B cell (primary cell): Measurements from ENCODE around the gene MAGEL2. TPM values are rescaled to one million over a fixed set of nuclear protein-coding genes. Genes with fewer than 3 reads are reported as not detected.

Source experiments
- ATAC-seq: fragments of 200-7000 bp; cut with Tn5 transposase; one replicate; pipeline ENCODE4 v1.10.0; 2021; ENCODE audit warnings: low read depth, mild to moderate bottlenecking, moderate number of reproducible peaks, moderate library complexity
- CTCF ChIA-PET: fragments of 350-600 bp; sonication (Branson Sonifier 250); formaldehyde crosslinking; loops from one replicate; lab custom pipeline; 2021; ENCODE audit warnings: antibody characterized with exemption, inconsistent platforms; lab: Charles Lee
- POLR2A ChIA-PET: fragments of 350-600 bp; sonication (Branson Sonifier 250); formaldehyde crosslinking; loops from one replicate; lab custom pipeline; 2021; ENCODE audit warnings: antibody characterized with exemption; lab: Charles Lee
- DNase-seq: peaks from one replicate; pipeline ENCODE4 v3.0.0; 2013
- H2AFZ ChIP-seq: 2 replicates; pipeline ENCODE4 v1.6.1; 2012; ENCODE audit warnings: mild to moderate bottlenecking, low read depth, low read length; ENCODE audit not compliant: insufficient read depth, poor library complexity, severe bottlenecking
- H3K27ac ChIP-seq, 2 donors: 1 replicate in 1 of 2; 2 replicates in 1 of 2; pipeline ENCODE4 v1.5.1; 2012 to 2013; ENCODE audit warnings: low read length in 2 of 2, mild to moderate bottlenecking in 2 of 2, moderate library complexity in 1 of 2
- H3K27me3 ChIP-seq, 4 experiments: fragments of 200-600 bp in 1 of 4; sonication (generic) in 1 of 4; replicated peaks in 1 of 4; 1 replicate in 2 of 4; 2 replicates in 2 of 4; pipeline versions ENCODE4 v1.6.1 to v1.7.0; 2013 to 2016; ENCODE audit warnings: low read length in 3 of 4, mild to moderate bottlenecking in 2 of 4, mixed read lengths in 1 of 4, moderate library complexity in 1 of 4; ENCODE audit not compliant: insufficient read depth in 4 of 4, control insufficient read depth in 3 of 4; ENCODE audit errors: control extremely low read depth in 1 of 4
- H3K36me3 ChIP-seq, 2 experiments: replicated peaks in 1 of 2; 1 replicate in 1 of 2; 2 replicates in 1 of 2; pipeline versions ENCODE4 v1.6.1 to v1.7.1; 2013; ENCODE audit warnings: low read length in 1 of 2; ENCODE audit not compliant: insufficient read depth in 2 of 2, control insufficient read depth in 1 of 2; ENCODE audit errors: control extremely low read depth in 1 of 2, extremely low read depth in 1 of 2
- H3K4me1 ChIP-seq, 2 donors: fragments of 200-600 bp in 1 of 2; sonication (generic) in 1 of 2; 1 replicate in 1 of 2; 2 replicates in 1 of 2; pipeline versions ENCODE4 v1.5.1 to v1.6.1; 2013 to 2017; ENCODE audit warnings: low read length in 2 of 2; ENCODE audit not compliant: control insufficient read depth in 2 of 2, insufficient read depth in 2 of 2
- H3K4me2 ChIP-seq: replicated peaks from 2 replicates; pipeline ENCODE3; 2012; ENCODE audit warnings: mild to moderate bottlenecking, low read depth, low read length; ENCODE audit not compliant: poor library complexity, severe bottlenecking
- H3K4me3 ChIP-seq, 5 experiments: fragments of 200-600 bp in 1 of 5; sonication (generic) in 1 of 5; 1 replicate in 3 of 5; 2 replicates in 2 of 5; pipeline versions ENCODE4 v1.5.1 to v1.7.0; 2011 to 2016; ENCODE audit warnings: low read length in 4 of 5, mild to moderate bottlenecking in 4 of 5, low read depth in 2 of 5, control low read depth in 1 of 5, moderate library complexity in 1 of 5; ENCODE audit not compliant: insufficient read depth in 1 of 5; ENCODE audit errors: control extremely low read depth in 1 of 5, extremely low read depth in 1 of 5
- H3K79me2 ChIP-seq: fragments of 200-600 bp; sonication (generic); one replicate; pipeline ENCODE4 v1.6.0; 2016; ENCODE audit warnings: low read length; ENCODE audit not compliant: control insufficient read depth, insufficient read depth
- H3K9ac ChIP-seq: fragments of 200-600 bp; sonication (generic); 2 replicates; pipeline ENCODE4 v1.6.1; 2017; ENCODE audit warnings: mild to moderate bottlenecking, low read length, moderate library complexity
- H3K9me3 ChIP-seq, 3 donors: one replicate each; pipeline versions ENCODE4 v1.6.1 to v1.7.1; 2013; ENCODE audit warnings: low read length in 2 of 3; ENCODE audit not compliant: control insufficient read depth in 2 of 3, insufficient read depth in 1 of 3; ENCODE audit errors: control extremely low read depth in 1 of 3
- H4K20me1 ChIP-seq: 2 replicates; pipeline ENCODE4 v1.6.0; 2012; ENCODE audit warnings: mild to moderate bottlenecking, low read length; ENCODE audit not compliant: insufficient read depth, control insufficient read depth, poor library complexity, severe bottlenecking
- H3K27ac Mint-ChIP-seq: one replicate; pipeline ENCODE4 v1.8.0; 2021; ENCODE audit warnings: mixed read lengths
- H3K27me3 Mint-ChIP-seq: one replicate; pipeline ENCODE4 v1.8.0; 2021; ENCODE audit warnings: mixed read lengths
- H3K4me1 Mint-ChIP-seq: one replicate; pipeline ENCODE4 v1.8.0; 2021; ENCODE audit warnings: mixed read lengths
- H3K4me3 Mint-ChIP-seq: one replicate; pipeline ENCODE4 v1.8.0; 2021; ENCODE audit warnings: mixed read lengths
- H3K9me3 Mint-ChIP-seq: one replicate; pipeline ENCODE4 v1.8.0; 2022; ENCODE audit warnings: mixed read lengths; ENCODE audit not compliant: insufficient read depth
- CTCF ChIP-seq: fragments of 200-600 bp; IDR thresholded peaks from one replicate; pipeline ENCODE4 v1.8.0; 2022; ENCODE audit warnings: antibody characterized with exemption, mild to moderate bottlenecking
- EZH2 ChIP-seq: IDR thresholded peaks from 2 replicates; pipeline ENCODE4 v1.6.1; 2012; ENCODE audit warnings: borderline replicate concordance, low read depth, mild to moderate bottlenecking, moderate library complexity, low read length; ENCODE audit not compliant: insufficient read depth, poor library complexity, severe bottlenecking
- WGBS: methylation state at CpG from one replicate; pipeline ENCODE4 v1.1.5; 2013; ENCODE audit warnings: missing lambda C conversion rate; ENCODE audit not compliant: insufficient coverage; 5-methylcytosine and 5-hydroxymethylcytosine counted together
- intact Hi-C: fragments of 100-400 bp; cut with micrococcal nuclease; formaldehyde crosslinking; loops from one replicate; pipeline ENCODE4 v1.10.0; 2022
- polyA plus RNA-seq: library from polyadenylated mRNA; depleted of rRNA; stranded (reverse); fragments of >200 nt; gene quantifications from 2 replicates; pipeline ENCODE4 v1.2.3, GENCODE V29; 2012
- total RNA-seq, 2 donors: library from RNA; stranded (reverse); fragments of 120-200 nt in 1 of 2; gene quantifications; 1 replicate in 1 of 2; 2 replicates in 1 of 2; pipeline versions ENCODE4 v1.2.3 to v1.2.4, GENCODE V29; 2013 to 2022

MAGEL2 gene
- total and polyA plus RNA-seq, 2 donors (not counting 1 experiment from before 2014, with no cell fraction given) = not detected

- POLR2A ChIA-PET = no interaction called here
- no peak overlapping the region for H3K4me3 ChIP-seq
- no peaks in the 10 kb centered on the region for H3K36me3 ChIP-seq
- no peak overlapping the region for H3K27ac Mint-ChIP-seq
- H3K9me3 Mint-ChIP-seq = no peaks in the 10 kb centered on the region
- no peak for ATAC-seq
- H3K9me3 ChIP-seq = no peaks in the 10 kb centered on the region
- H3K9ac ChIP-seq = no peak overlapping the region
- no peaks in the 10 kb centered on the region for H3K27me3 ChIP-seq
- CTCF ChIA-PET = no interaction called here
- H3K79me2 ChIP-seq = no peaks in the 10 kb centered on the region
- no peaks in the 10 kb centered on the region for H3K4me1 ChIP-seq
- no peak for DNase-seq
- no peaks in the 10 kb centered on the region for H3K4me1 Mint-ChIP-seq
- WGBS = 80% methylated on average over 1 of the region's 1 CpG
- H3K4me2 ChIP-seq = no peak overlapping the region
- H2AFZ ChIP-seq = no peak overlapping the region
- TF ChIP-seq CTCF (no peak), EZH2 (no peak)
- H3K4me3 Mint-ChIP-seq = no peak overlapping the region
- H4K20me1 ChIP-seq = no peaks in the 10 kb centered on the region
- no peak overlapping the region for H3K27ac ChIP-seq
- intact Hi-C loops = no loop called here
- H3K27me3 Mint-ChIP-seq = no peaks in the 10 kb centered on the region
Measured at GRCh38 chr15:23670970-23671369, 23.3 kb upstream of the MAGEL2 start.

- no peaks in the 10 kb centered on the region for H3K4me1 Mint-ChIP-seq
- no peak for DNase-seq
- no peak overlapping the region for H3K9ac ChIP-seq
- no peaks in the 10 kb centered on the region for H3K36me3 ChIP-seq
- H3K27me3 ChIP-seq = no peaks in the 10 kb centered on the region
- H3K4me3 ChIP-seq = no peak overlapping the region
- ATAC-seq = no peak
- CTCF ChIA-PET = no interaction called here
- no CpG with 5 or more reads among the region's 2 CpGs for WGBS
- no peaks in the 10 kb centered on the region for H3K4me1 ChIP-seq
- H3K9me3 Mint-ChIP-seq = no peaks in the 10 kb centered on the region
- no peak overlapping the region for H3K4me2 ChIP-seq
- no peak for TF ChIP-seq CTCF
- no peak overlapping the region for H3K27ac ChIP-seq
- intact Hi-C loops = no loop called here
- H4K20me1 ChIP-seq = no peaks in the 10 kb centered on the region
- no peak overlapping the region for H2AFZ ChIP-seq
- no peak overlapping the region for H3K4me3 Mint-ChIP-seq
- POLR2A ChIA-PET = no interaction called here
- H3K9me3 ChIP-seq = no peaks in the 10 kb centered on the region
- no peaks in the 10 kb centered on the region for H3K27me3 Mint-ChIP-seq
- no peaks in the 10 kb centered on the region for H3K79me2 ChIP-seq
- no peak overlapping the region for H3K27ac Mint-ChIP-seq
Measured at GRCh38 chr15:23663232-23663631, 15.6 kb upstream of the MAGEL2 start.
